Liver (tissue), 9 donors: ENCODE results near the gene ULBP2. TPM values are rescaled to one million over a fixed set of nuclear protein-coding genes. Genes with fewer than 3 reads are reported as not detected.
"Not testable (repeated sequence)": the region's sequence is repeated elsewhere in the genome, so short reads cannot be mapped to it uniquely, and the experiment has no call there.

ENCODE experiments used
- DNase-seq: peaks from one replicate; pipeline ENCODE4 v3.0.0-alpha.2; 2017; ENCODE audit warnings: low spot score
- H3K27ac ChIP-seq, 2 donors: one replicate each; pipeline ENCODE4 v1.7.0; 2013; ENCODE audit warnings: inconsistent platforms in 2 of 2, low read length in 2 of 2, control low read depth in 1 of 2, low read depth in 1 of 2, mild to moderate bottlenecking in 1 of 2
- H3K27me3 ChIP-seq, 4 donors: one replicate each; pipeline versions ENCODE4 v1.6.1 to v1.7.0; 2013; ENCODE audit warnings: low read length in 3 of 4, inconsistent platforms in 1 of 4, mild to moderate bottlenecking in 1 of 4, moderate library complexity in 1 of 4; ENCODE audit not compliant: control insufficient read depth in 4 of 4, insufficient read depth in 4 of 4
- H3K36me3 ChIP-seq, 4 donors: one replicate each; pipeline versions ENCODE4 v1.6.1 to v1.7.0; 2013; ENCODE audit warnings: low read length in 3 of 4, mild to moderate bottlenecking in 3 of 4, low read depth in 1 of 4, moderate library complexity in 1 of 4; ENCODE audit not compliant: control insufficient read depth in 4 of 4, insufficient read depth in 3 of 4
- H3K4me1 ChIP-seq, 4 donors: one replicate each; pipeline versions ENCODE4 v1.6.1 to v1.7.0; 2013; ENCODE audit warnings: low read length in 3 of 4, mild to moderate bottlenecking in 3 of 4, moderate library complexity in 1 of 4; ENCODE audit not compliant: control insufficient read depth in 4 of 4, insufficient read depth in 4 of 4
- H3K4me3 ChIP-seq, 3 donors: one replicate each; pipeline versions ENCODE4 v1.6.1 to v1.7.0; 2013; ENCODE audit warnings: low read length in 3 of 3, control low read depth in 1 of 3, low read depth in 1 of 3, mild to moderate bottlenecking in 1 of 3
- H3K9ac ChIP-seq, 2 donors: one replicate each; pipeline ENCODE4 v1.7.0; 2013; ENCODE audit warnings: low read length in 2 of 2, mild to moderate bottlenecking in 2 of 2, moderate library complexity in 2 of 2, control low read depth in 1 of 2, low read depth in 1 of 2
- H3K9me3 ChIP-seq, 4 donors: one replicate each; pipeline versions ENCODE4 v1.6.1 to v1.7.0; 2013; ENCODE audit warnings: low read length in 3 of 4; ENCODE audit not compliant: control insufficient read depth in 4 of 4
- FOXA1 ChIP-seq: IDR thresholded peaks from 2 replicates; pipeline ENCODE4 v1.6.1; 2016; ENCODE audit warnings: antibody characterized with exemption
- HNF4G ChIP-seq: IDR thresholded peaks from 2 replicates; pipeline ENCODE4 v1.6.1; 2016; ENCODE audit warnings: antibody characterized with exemption
- JUND ChIP-seq, 2 donors: IDR thresholded peaks; 2 replicates each; pipeline ENCODE4 v1.6.1; 2016; ENCODE audit warnings: antibody characterized with exemption in 2 of 2
- NR2F2 ChIP-seq: IDR thresholded peaks from 2 replicates; pipeline ENCODE4 v1.6.1; 2016; ENCODE audit warnings: antibody characterized with exemption
- RXRA ChIP-seq, 2 donors: IDR thresholded peaks; 2 replicates each; pipeline ENCODE4 v1.6.1; 2017 to 2018; ENCODE audit warnings: antibody characterized with exemption in 2 of 2, mild to moderate bottlenecking in 1 of 2
- WGBS: extraction: QIAGEN DNeasy Blood & Tissue Kit; methylation state at CpG from one replicate; pipeline ENCODE4 v1.1.7; 2013; 5-methylcytosine and 5-hydroxymethylcytosine counted together
- polyA plus RNA-seq, 2 donors: library from polyadenylated mRNA; stranded (reverse) in 1 of 2; unstranded in 1 of 2; fragments of 200-250 nt in 1 of 2; fragments of >200 nt in 1 of 2; fragmentation: Nextera tagmentation in 1 of 2; extraction: Ambion mirVana in 1 of 2; gene quantifications; one replicate each; pipeline versions ENCODE4 v1.2.1 to v1.2.3, GENCODE V29; 2013 to 2015
- total RNA-seq, 2 donors: library from RNA; depleted of rRNA; stranded (reverse); fragments of >200 nt; gene quantifications; one replicate each; pipeline ENCODE4 v1.2.3, GENCODE V29; 2014
- TF ChIP-seq, protein P1 (sequence below): IDR thresholded peaks from 2 replicates; pipeline ENCODE4 v1.6.1; 2016; ENCODE audit warnings: antibody characterized with exemption, mild to moderate bottlenecking
- donor health status: healthy.
- donor health status: healthy.
- donor health status: healthy.
- donor health status: healthy.
- donor health status: healthy.

ULBP2 gene
- total and polyA plus RNA-seq, 4 donors, result 0.14 to 0.27 (median 0.20) TPM

DNA sequence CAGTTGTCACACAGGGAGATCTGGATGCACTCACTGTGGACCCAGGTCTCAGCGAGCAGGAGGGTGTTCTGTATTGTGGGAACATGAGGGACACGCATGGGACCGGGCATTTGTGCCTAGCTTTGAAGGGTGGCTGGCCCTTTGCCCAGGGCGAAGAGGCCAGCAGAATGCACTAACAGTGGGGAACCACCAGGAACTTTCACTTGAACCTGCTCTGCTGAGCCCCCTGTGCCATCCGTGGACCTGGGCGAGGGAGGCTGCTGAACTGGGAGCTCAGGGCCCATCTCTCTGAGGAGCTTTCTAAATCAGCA lies 1.2 kb upstream of the ULBP2 start (continued):
- TF ChIP-seq, protein P1, sequence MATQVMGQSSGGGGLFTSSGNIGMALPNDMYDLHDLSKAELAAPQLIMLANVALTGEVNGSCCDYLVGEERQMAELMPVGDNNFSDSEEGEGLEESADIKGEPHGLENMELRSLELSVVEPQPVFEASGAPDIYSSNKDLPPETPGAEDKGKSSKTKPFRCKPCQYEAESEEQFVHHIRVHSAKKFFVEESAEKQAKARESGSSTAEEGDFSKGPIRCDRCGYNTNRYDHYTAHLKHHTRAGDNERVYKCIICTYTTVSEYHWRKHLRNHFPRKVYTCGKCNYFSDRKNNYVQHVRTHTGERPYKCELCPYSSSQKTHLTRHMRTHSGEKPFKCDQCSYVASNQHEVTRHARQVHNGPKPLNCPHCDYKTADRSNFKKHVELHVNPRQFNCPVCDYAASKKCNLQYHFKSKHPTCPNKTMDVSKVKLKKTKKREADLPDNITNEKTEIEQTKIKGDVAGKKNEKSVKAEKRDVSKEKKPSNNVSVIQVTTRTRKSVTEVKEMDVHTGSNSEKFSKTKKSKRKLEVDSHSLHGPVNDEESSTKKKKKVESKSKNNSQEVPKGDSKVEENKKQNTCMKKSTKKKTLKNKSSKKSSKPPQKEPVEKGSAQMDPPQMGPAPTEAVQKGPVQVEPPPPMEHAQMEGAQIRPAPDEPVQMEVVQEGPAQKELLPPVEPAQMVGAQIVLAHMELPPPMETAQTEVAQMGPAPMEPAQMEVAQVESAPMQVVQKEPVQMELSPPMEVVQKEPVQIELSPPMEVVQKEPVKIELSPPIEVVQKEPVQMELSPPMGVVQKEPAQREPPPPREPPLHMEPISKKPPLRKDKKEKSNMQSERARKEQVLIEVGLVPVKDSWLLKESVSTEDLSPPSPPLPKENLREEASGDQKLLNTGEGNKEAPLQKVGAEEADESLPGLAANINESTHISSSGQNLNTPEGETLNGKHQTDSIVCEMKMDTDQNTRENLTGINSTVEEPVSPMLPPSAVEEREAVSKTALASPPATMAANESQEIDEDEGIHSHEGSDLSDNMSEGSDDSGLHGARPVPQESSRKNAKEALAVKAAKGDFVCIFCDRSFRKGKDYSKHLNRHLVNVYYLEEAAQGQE, result no peak
- no peak for TF ChIP-seq NR2F2
- no peak for TF ChIP-seq HNF4G
- TF ChIP-seq JUND (IDR thresholded peaks at IDR 0.05), result no peak
- no peak for TF ChIP-seq FOXA1

DNA sequence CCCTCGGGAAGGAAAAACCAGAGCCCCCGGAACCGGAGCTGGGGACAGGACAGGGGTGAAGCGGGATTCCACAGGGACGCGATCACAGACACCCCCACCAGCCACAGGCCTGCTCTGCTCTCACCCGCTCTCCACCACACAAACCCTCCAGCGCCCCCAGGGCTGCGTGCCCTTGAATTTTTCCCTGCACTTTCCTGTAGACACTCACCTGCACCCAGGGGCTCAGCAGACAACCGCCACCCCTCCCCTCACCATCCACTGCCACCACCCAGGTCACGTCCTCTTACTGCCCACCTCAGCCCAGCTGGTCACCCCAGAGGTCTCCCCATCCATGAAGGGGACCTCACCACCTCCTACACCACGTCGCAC lies 631 bp downstream of the ULBP2 start:
- Histone ChIP-seq H3K9ac (no peak overlapping the region), H3K4me1 (peaks cover 9 to 27% (median 14%) of the 10 kb centered on the region in 4 donors)

DNA sequence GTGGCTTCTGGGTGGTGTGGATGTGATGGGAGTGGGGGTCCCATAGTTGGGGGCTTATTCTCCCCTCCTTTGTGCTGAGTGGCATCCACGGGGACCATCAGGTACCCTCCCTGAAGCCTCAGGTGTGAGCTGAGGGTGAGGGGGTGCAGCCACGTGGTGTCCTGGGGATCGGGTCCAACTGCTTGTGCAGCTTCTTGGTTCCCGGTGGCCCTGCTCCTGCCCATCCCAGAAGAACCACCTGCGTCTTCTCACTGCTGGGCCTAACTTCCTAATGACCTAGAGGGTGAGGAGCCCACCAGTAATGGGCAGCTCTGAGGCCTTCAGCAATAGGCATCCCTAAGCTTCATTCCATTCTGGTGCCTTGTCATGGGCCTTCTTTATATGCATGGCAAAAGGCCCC lies 1.5 kb downstream of the ULBP2 start:
- H3K9ac ChIP-seq, H3K36me3 ChIP-seq, H3K27ac ChIP-seq, DNase-seq, H3K4me3 ChIP-seq, H3K9me3 ChIP-seq: not testable (repeated sequence)
- Histone ChIP-seq H3K27me3 (peaks cover 0 to 16% (median 7%) of the 10 kb centered on the region in 4 donors), H3K4me1 (peaks cover 8 to 24% (median 12%) of the 10 kb centered on the region in 4 donors)
- 72% methylated on average over 5 of the region's 5 CpGs for WGBS

More for the DNA sequence above, 631 bp downstream of the ULBP2 start:
- no peak overlapping the region for H3K27ac ChIP-seq
- 31% methylated on average over 13 of the region's 13 CpGs for WGBS
- H3K36me3 ChIP-seq, result no peaks in the 10 kb centered on the region
- DNase-seq, result no peak
- H3K27me3 ChIP-seq, result peaks cover 0 to 16% (median 7%) of the 10 kb centered on the region in 4 donors
- peak overlapping the region in 1 of 3 donors; percentile 37 for H3K4me3 ChIP-seq
- TF ChIP-seq RXRA (IDR thresholded peaks at IDR 0.05) (no peak), FOXA1 (no peak)
- no peaks in the 10 kb centered on the region for H3K9me3 ChIP-seq

DNA sequence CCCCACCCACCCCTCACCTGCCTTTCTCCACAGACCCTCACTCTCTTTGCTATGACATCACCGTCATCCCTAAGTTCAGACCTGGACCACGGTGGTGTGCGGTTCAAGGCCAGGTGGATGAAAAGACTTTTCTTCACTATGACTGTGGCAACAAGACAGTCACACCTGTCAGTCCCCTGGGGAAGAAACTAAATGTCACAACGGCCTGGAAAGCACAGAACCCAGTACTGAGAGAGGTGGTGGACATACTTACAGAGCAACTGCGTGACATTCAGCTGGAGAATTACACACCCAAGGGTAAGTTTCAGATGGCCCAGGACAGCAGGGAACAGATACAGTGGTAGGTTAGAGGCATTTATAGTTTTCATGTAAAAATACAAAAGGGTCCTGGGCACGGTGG lies 3.5 kb downstream of the ULBP2 start:
- H3K4me3 ChIP-seq, DNase-seq, H3K27ac ChIP-seq, H3K36me3 ChIP-seq, H3K27me3 ChIP-seq, H3K9ac ChIP-seq, H3K9me3 ChIP-seq: not testable (repeated sequence)
- peaks cover 0 to 14% (median 10%) of the 10 kb centered on the region in 4 donors for H3K4me1 ChIP-seq
- WGBS, result 81% methylated on average over 5 of the region's 6 CpGs

DNA sequence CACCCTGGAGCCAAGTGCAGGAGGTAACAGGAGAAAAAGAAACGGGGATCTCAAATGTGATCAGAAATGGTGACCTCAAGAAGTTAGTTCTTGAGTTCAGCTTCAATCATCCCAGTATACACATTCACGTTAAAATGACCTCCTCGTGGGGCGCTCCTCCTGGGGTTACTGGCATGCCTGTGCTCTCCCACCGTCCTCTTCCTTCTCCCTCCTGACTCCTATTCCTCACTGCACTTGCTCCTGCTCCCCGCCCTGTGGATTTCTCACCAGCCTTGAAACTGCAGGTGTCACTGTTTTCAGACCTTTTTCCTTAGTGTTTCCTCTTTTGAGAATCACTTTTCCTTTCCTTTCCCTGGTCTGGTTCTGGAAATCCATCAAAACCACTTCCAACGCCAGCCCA lies 4.8 kb downstream of the ULBP2 start:
- not testable (repeated sequence) for DNase-seq, H3K9me3 ChIP-seq, H3K4me3 ChIP-seq, H3K9ac ChIP-seq, H3K36me3 ChIP-seq, H3K27me3 ChIP-seq, H3K27ac ChIP-seq
- peaks cover 0 to 15% (median 5%) of the 10 kb centered on the region in 4 donors for H3K4me1 ChIP-seq
- 65% methylated on average over 7 of the region's 7 CpGs for WGBS

DNA sequence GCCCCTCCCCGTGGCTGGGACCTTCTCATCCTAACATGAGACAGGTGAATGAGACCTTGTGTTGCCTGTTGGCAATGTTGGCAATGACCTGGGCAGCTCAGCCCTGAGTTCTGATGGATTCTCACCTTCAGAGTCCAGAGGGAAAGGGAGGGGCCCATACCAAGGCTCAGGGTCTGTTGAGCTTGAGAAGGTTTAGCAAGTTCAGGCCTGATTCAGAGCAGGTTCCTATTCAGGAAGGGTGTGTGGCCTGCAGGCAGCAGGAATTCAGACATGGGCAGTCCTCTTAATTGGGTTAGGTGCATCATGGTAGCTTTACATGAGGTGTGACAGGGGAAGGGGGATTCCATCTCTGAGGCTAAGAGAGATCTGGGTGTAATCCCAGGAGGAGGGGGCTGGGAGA lies 5.7 kb downstream of the ULBP2 start:
- not testable (repeated sequence) for H3K9me3 ChIP-seq, H3K36me3 ChIP-seq, H3K9ac ChIP-seq, H3K27ac ChIP-seq, DNase-seq, H3K4me1 ChIP-seq, H3K4me3 ChIP-seq
- peaks cover 0 to 11% (median 2%) of the 10 kb centered on the region in 4 donors for H3K27me3 ChIP-seq
- WGBS, result no CpG with 5 or more reads among the region's 1 CpG
